ENCODE results near the gene DOCK4.
"Not testable (repeated sequence)": the region's sequence is repeated elsewhere in the genome, so short reads cannot be mapped to it uniquely, and the experiment has no call there.

The DOCK4 gene, protein sequence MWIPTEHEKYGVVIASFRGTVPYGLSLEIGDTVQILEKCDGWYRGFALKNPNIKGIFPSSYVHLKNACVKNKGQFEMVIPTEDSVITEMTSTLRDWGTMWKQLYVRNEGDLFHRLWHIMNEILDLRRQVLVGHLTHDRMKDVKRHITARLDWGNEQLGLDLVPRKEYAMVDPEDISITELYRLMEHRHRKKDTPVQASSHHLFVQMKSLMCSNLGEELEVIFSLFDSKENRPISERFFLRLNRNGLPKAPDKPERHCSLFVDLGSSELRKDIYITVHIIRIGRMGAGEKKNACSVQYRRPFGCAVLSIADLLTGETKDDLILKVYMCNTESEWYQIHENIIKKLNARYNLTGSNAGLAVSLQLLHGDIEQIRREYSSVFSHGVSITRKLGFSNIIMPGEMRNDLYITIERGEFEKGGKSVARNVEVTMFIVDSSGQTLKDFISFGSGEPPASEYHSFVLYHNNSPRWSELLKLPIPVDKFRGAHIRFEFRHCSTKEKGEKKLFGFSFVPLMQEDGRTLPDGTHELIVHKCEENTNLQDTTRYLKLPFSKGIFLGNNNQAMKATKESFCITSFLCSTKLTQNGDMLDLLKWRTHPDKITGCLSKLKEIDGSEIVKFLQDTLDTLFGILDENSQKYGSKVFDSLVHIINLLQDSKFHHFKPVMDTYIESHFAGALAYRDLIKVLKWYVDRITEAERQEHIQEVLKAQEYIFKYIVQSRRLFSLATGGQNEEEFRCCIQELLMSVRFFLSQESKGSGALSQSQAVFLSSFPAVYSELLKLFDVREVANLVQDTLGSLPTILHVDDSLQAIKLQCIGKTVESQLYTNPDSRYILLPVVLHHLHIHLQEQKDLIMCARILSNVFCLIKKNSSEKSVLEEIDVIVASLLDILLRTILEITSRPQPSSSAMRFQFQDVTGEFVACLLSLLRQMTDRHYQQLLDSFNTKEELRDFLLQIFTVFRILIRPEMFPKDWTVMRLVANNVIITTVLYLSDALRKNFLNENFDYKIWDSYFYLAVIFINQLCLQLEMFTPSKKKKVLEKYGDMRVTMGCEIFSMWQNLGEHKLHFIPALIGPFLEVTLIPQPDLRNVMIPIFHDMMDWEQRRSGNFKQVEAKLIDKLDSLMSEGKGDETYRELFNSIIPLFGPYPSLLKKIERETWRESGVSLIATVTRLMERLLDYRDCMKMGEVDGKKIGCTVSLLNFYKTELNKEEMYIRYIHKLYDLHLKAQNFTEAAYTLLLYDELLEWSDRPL (N-terminal part only)

DNA sequence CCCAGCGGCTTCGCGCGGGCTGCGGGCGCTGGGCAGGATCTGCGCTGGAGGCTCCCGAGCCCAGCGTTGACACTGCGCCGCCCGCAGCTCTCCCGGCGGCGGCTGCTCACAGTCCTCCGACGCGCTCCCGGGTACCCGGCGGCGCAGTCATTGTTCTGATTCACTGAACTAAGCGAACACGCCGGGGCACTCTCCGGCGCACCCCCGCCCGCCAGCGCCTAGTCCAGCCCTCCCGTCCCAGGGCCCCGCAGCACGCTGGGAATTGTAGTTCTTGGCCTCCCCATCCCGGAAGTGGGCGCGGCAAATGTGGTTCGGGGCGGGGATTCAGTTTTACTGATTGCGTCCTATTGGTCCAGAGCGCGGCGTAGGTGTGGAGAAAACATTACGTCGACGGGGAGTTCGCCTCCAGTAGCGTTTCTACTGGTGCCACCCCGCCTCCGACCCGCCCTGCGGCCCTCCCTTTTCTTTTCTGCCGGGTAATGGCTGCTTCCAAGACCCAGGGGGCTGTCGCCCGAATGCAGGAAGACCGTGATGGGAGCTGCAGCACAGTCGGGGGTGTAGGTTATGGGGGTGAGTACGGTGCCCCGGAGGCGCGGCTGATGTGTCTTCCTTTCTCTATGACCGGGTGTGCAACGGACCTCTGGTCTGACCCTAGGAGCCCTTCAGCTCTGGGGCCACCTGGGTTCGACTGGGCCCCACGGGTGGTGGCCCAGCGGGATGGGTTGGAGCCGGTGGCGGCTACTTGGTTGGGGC lies at the start of gene DOCK4, which contains the start of gene ZNF277:
Gene DOCK4 (minus strand): TSS at position 162 of the 753 bp plus-strand sequence. CDS start 261 bp downstream, outside the sequence.
Gene ZNF277 (plus strand): TSS at position 458 of the 753 bp plus-strand sequence. CDS start 22 bp downstream, at position 480.
- peak; percentile 93 for DNase-seq (ENCODE audit: low spot score)

DNA sequence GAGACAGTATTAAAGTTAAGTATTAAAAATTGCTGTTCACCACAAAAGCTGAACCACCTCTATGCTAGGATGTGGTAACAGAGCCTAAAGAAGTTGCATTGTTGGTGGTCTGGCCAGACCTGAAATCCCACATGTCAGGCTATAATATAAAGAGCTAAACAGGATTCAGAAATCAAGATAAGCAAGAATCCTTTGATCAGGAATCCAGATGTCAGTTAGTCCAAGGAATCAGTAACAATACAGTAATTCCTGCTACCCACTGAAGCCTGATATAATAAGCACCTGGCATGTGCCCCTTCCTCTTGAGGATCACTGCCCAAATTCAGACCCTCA lies 49.2 kb upstream of the DOCK4 start:
- no peak for DNase-seq (ENCODE audit: low spot score)

DNA sequence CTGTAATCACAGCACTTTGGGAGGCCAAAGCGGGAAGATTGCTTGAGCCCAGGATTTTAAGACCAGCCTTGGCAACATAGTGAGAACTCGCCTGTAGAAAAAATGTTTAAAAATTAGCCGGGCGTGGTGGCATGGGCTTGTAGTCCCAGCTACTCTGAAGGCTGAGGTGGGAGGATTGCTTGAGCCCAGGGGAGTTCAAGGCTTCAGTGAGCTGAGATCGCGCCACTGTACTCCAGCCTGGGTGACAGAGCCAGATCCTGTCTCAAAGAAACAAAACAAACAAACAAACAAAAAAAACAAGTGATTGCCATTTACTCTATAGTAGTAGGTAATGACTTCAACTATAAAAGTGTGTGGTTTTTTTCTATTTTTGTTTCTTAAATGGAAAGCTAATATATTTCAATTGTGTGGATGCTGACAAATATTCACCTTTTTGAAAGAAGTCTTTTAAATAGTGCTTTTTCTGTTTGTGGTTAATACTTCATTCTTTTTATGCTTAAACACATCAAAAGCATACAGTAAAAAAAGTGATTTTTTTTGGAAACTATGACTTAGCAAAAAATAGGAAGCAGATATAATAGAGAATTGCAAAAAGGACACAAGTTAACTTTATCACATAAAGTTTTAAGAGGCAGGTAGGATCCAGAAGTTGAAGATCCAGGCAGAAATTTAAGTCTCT lies 48.6 kb upstream of the DOCK4 start:
- no peak for DNase-seq (ENCODE audit: low spot score)

DNA sequence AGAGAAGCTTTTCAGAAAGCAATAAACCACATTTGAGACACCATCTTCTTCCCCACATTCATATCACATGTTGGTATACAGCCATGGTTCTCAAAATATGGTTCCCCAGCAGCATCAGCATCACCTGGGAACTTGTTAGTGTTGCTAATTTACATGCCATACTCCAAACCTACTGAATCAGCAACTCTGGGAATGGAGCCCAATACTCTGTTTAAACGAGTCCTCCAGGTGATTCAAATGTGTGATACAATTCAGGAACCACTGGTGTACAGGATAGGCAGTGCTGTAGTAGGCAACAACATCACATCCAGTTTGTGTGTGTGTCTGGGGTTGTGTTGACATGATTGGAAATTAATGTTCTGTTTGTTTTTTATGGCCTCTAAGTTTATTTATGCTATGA lies 48.0 kb upstream of the DOCK4 start:
- DNase-seq (ENCODE audit: low spot score): no peak

DNA sequence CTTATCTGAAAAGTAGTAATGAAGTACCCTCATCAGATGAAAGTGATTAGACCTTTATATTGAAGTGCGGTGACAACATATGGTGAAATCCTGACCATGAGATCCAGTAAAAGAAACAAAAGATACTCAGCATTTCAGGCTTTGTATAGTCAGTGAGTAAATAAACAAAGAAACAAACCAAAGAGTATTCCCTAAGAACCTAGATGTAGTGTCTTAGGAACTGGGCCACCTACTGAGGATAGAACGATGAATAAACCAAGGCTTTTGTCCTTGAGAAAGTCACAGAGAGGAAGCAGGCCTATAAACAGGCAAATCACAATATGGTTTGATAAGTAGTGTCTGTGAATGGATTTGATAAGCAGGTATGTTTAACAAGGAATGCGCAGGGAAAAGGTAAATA lies 46.5 kb upstream of the DOCK4 start:
- no peak for DNase-seq (ENCODE audit: low spot score)

DNA sequence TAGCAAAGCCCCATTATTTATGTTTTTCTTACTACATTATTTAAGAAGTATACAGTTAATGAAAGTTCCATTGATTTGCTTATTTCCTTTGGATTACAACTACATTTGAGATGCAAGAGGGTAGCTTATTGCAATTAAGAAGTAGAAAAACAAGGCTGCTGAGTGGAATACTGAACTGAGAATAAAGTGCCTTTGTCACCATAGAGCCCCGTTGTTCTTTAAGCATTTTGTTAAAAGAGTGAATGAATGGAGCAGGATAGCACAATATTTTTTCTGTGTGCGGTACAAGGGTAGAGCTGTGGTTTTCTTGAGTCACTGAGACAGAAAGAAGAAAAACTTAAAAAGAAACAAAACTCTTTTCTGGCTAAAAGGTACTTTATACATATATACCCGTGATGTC lies 45.9 kb upstream of the DOCK4 start:
- no peak for DNase-seq (ENCODE audit: low spot score)

DNA sequence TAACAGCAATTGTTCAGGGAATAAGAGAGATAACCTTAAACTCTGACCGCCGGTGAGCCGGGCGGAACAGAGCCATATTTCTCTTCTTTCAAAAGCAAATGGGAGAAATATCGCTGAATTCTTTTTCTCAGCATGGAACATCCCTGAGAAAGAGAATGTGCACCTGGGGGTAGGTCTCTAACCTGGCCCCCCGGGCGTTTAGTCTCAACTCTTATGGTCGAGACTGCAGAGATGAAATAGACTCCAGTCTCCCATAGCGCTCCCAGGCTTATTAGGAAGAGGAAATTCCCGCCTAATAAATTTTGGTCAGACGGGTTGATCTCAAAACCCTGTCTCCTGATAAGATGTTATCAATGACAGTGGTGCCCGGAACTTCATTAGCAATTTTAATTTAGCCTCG lies 43.8 kb upstream of the DOCK4 start:
- not testable (repeated sequence) for DNase-seq (ENCODE audit: low spot score)

DNA sequence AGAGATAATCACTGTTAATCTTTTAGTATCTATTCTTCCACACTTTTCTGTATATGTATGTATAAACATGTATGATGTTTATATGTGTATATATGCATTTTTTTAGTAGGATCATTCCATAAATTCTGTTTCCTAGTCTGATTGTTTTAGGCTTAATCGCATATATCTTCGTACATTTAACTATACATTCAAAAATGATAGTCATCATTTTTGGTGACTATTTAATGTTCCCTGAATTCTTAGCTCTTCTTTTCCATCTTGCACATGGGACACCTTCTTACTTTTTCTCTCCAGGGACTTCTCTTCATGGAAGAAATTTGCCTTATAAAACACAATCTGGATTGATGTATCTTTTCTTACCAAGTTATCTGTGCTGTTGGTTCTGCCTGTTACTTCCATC lies 42.4 kb upstream of the DOCK4 start:
- DNase-seq (ENCODE audit: low spot score): no peak

DNA sequence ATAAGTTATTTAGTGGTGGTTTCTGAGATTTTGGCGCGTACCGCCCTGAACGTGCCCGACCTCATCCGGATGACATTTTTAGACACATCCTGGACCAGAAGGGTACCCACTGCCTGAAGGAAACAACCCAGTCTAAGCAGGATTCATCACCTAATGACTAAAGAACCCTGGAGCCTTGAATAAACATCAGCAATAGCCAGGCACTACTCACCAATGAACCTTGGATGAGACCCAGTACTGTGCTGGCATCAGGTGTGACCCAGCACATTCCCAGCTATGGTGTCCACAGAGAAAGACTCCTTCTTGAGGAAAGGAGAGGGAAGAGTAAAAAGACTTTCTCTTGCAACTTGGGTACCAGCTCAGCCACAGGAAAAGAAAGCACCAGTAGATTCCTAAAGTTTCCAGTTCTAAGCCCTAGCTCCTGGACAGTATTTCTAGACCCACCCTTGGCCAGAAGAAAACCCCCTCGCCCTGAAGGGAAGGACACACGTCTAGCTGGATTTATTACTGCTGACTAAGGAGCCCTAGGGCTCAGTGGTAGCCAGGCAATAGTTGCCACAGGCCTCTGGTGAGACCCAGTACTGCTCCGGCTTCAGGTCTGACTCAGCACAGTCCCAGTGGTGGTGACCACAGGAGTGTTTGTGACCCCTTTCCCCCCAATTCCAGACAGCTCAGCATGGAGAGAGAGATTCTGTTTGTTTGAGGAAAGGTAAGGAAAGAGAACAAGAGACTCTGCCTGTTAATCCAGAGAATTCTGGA lies 32.8 kb upstream of the DOCK4 start:
- no peak for DNase-seq (ENCODE audit: low spot score)

DNA sequence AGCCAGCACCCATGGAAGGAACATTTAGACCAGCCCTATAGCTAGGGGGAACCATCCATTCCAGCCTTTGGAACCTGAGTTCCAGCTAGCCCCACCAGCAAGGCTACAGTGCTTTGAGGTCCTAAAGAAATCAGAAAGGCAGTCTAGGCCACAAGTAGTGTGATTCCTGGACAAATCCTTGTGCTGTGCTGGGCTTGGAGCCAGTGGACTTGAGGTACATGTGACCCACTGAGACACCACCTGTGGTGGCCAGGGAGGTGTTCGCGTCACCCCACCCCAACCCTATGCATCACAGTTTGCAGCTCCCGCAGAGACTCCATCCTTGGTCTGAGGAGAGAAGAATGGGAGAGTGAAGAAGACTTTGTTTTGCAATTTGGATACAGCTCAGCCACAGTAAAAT lies 32.1 kb upstream of the DOCK4 start:
- no peak for DNase-seq (ENCODE audit: low spot score)

DNA sequence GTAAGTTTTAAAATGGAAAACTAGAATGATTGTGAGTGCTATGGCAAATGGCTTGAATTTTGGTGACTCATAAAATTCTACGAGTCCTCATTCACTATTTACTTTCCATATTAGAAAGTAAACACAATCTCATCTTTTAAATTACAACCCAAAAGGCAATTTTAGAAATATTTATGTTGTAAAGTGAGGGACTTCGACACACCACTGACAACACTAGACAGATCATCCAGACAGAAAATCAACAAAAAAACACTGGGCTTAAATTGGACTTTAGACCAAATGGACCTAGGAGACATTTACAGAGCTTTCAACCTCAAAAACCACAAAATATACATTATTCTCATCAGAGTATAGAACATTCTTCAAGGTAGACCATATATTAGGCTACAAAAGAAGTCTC lies 30.4 kb upstream of the DOCK4 start:
- no peak for DNase-seq (ENCODE audit: low spot score)

DNA sequence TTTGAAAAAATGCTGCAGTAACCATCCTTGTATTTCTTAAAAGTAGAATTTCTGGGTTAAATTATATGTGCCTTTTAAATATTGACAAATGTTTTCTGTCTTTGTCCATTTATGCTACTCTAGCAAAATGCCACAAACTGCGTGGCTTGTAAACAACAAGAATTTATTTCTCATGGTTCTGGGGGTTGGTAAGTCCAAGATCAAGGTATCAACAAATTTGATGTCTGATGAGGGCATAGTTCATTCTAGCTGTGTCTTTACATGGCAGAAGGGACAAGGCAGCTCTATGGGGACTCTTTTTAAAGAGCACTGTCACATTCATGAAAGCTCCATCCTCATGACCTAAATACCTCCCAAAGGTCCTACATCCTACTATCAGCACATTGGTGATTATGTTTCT lies 27.9 kb upstream of the DOCK4 start:
- DNase-seq (ENCODE audit: low spot score): no peak

DNA sequence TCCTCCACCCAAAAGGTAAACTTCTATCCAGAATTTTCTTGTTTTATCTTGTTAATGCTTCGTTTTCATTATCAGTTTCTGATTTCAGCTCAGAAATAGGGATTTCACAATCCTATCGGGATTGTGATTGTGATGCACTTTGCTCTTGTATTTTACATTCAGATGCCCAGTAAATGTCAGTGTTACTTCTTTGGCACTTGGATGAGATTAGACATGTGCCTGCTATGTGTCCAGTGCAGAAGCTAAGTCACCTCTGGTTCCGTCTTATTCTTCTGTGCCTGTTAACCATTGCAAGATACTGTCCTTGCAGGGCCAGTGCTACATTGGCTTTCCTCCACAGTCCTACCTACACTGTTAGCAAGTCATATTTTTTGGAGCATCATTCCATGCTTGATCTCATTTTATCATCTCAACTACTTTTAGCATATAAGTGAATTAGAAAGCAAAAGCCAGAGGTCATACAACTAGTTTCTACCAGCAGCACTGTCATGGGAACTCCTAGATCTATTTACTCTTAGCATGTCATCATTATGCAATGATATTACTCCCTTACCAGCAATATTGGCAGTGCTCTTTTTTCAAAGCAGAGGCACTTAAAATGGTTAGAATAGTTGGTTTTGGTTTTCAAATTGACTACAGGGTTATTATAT lies 27.0 kb upstream of the DOCK4 start:
- no peak for DNase-seq (ENCODE audit: low spot score)

DNA sequence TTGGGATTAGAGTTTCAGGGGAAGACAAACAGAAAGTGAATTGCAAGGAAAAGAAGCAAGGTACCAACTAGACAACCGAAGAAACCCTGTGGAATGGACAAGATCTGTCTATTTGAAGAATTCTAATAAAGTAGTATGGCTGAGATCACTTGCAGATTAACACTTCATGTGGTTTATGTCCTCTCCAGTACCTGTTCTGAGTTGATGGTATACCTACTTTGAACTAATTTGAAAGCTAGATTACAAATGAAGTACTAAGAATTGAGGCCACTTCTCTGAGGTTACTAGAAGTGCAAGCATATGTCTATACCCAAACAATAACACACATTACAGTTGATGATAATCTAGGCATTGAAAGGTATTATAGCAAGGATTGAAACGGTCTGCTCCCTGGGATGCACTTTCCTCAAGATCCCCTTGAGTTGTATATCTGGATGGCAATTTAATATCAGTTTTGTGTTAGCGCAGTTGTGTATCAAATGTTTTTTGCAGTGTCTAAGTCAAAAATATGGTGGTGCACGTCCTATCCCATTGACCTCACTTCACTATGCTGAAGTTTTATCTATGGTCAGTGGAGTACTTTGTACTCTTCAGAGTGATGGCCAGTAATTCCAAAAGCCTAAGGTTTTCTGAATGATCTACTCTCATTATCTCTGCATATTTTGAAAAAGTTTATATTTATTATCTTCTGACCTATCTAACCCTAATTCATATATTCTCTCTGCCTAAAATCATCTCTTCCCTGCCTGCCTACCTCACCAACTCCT lies 26.2 kb upstream of the DOCK4 start:
- DNase-seq (ENCODE audit: low spot score): no peak

DNA sequence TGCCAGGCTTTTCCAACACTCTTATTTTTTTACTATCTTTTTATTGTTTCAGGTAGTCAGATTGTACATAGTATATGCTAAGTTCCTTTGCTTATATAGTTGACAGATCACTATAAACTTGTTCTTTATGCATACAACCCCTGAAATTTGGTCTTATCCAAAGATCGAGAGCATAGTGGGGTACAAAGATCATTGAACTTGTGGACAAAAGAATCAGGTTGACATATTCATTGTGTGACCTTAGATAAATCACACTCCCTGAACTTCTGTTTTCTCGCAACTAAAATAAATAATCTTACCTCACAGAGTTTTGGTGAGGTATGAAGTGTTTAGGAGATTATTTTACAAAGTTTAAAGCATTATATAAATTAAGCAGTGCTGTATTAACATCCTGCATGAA lies 22.4 kb upstream of the DOCK4 start:
- no peak for DNase-seq (ENCODE audit: low spot score)

DNA sequence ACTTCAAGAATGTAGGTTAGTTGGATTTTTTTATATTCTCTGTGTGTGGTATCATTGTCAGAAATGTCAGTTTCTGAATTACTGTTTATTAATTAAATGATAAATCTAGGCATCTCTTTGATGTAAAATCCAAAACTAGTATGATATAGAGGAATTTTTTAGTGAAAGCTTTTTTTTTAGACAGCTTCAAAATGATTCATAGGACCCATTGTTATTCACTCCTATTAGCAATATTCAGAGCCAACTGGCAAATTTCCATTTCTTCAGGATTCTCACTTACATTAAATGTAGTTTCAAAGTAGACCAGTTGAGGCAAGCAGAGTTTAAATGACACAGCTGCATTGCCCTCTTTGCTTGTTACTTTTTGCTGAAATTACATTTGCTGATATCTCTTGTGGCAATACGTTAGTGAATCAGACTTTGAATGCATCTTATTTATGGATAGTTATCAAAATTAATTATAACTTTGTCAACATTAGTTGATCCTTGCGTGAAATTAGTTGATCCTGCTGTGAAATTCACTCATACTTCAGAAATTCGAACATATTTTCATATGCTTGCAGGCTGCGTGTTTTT lies 20.6 kb upstream of the DOCK4 start:
- no peak for DNase-seq (ENCODE audit: low spot score)

DNA sequence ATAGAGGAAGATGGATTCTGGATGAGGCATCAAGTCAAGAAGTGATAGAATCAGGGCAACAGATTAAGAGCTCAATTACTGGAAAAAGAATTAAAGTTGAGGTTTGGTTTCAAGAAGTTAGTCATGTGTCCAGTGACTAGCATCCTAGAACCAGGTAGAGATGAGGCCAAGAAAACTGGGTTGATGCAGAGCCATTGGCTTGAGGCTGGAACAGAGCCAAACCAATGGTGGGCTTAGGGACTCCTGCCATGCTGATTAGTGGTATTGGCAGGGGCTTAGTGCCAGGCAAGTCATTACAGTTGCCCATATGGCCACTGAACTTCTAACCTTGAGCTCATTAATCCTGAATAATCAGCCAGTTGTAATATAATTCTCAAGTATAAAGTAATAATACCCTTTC lies 18.8 kb upstream of the DOCK4 start:
- no peak for DNase-seq (ENCODE audit: low spot score)

DNA sequence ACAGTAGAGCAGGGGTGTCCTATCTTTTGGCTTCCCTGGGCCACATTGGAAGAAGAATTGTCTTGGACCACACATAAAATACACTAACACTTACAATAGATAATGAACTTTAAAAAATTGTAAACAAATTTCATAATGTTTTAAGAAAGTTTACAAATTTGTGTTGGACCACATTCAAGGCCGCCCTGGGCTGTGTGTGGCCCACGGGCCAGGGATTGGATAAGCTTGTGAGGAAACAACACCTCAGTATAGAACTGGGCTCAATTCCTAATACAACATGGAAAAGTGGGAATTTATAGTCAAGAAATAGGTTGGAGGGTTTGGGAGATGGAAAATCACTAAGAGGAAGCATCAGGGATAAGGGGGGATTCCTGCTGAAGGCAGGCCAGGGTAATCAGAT lies 18.0 kb upstream of the DOCK4 start:
- no peak for DNase-seq (ENCODE audit: low spot score)

DNA sequence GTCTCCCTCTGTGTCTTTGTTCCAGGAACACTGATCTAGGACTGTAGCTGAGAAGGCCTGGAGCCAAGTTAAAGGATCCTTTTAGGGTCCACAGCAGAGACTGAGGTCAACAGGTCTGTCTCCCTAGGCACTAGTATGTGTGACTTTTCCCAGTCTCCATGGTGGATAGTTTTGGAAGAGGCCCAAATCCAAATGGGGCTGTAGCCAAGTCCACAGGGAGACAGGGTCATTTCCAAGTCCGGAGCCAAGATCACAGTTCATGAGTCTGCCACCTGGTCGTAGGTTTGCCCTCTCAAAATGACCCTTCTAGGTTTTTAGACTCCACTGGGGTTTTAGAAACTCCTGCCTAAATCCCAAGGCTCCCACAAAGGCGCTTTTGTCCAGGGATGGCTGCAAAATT lies 17.1 kb upstream of the DOCK4 start:
- DNase-seq (ENCODE audit: low spot score): no peak
